Limb (tissue), 2 donors: ENCODE results near the gene OXSR1.
"Not testable (repeated sequence)": the region's sequence is repeated elsewhere in the genome, so short reads cannot be mapped to it uniquely, and the experiment has no call there.

ENCODE experiments used
- DNase-seq, 2 donors: peaks; one replicate each; pipeline ENCODE4 v3.0.0-alpha.2; 2016; ENCODE audit errors: extremely low spot score in 2 of 2

The OXSR1 gene

GRCh38 chr3:38222032-38222634, 56.8 kb downstream of the OXSR1 start:
- no peak for DNase-seq

- no peak for DNase-seq
Observed at GRCh38 chr3:38224357-38224756, 59.0 kb downstream of the OXSR1 start.

GRCh38 chr3:38226273-38226672, 60.9 kb downstream of the OXSR1 start:
- DNase-seq = no peak

- DNase-seq = peak in 1 of 2 donors; percentile 8
Observed at GRCh38 chr3:38227989-38228388, 62.7 kb downstream of the OXSR1 start.

DNA sequence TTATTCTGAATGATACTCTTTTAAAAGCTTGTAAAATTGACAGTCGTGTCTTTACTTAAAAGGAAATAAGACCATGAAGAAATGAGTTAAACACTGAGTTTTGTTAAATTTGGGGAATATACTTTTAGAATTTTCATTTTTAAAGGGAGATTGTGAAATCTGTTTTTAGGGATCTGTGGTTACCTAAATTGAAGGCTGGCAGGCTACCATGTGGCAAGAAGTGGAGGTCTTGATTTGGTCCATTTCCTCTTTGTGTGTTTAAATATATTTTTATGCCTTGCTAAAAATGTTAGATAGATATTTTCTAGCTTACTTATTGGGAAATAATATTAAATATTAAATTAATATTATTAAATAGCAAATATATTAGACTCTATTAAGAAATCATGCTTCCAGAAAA, 63.7 kb downstream of the OXSR1 start:
- no peak for DNase-seq

- no peak for DNase-seq
Observed at GRCh38 chr3:38232701-38233100, 67.4 kb downstream of the OXSR1 start.

GRCh38 chr3:38235466-38235865, 70.1 kb downstream of the OXSR1 start:
- DNase-seq = no peak

- DNase-seq = no peak
Observed at GRCh38 chr3:38238416-38239008, 73.2 kb downstream of the OXSR1 start.

DNA sequence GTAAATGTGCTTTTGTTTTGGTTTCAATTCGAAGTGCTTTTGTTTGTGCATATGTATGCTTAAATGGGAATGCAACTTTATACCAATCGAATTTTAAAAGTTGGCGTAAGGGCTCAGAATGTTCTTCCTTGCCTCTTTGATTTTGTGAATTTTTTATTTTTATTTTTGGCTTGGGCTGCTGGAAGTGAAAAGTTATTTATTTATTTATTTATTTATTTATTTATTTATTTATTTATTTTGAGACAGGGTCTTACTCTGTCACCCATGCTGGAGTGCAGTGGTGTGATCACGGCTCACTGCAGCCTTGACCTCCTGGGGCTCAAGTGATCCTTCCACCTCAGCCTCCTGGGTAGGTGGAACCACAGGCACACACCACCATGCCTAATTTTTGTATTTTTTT, 77.5 kb downstream of the OXSR1 start:
- not testable (repeated sequence) for DNase-seq

- DNase-seq = no peak
Observed at GRCh38 chr3:38245930-38246329, 80.6 kb downstream of the OXSR1 start.

DNA sequence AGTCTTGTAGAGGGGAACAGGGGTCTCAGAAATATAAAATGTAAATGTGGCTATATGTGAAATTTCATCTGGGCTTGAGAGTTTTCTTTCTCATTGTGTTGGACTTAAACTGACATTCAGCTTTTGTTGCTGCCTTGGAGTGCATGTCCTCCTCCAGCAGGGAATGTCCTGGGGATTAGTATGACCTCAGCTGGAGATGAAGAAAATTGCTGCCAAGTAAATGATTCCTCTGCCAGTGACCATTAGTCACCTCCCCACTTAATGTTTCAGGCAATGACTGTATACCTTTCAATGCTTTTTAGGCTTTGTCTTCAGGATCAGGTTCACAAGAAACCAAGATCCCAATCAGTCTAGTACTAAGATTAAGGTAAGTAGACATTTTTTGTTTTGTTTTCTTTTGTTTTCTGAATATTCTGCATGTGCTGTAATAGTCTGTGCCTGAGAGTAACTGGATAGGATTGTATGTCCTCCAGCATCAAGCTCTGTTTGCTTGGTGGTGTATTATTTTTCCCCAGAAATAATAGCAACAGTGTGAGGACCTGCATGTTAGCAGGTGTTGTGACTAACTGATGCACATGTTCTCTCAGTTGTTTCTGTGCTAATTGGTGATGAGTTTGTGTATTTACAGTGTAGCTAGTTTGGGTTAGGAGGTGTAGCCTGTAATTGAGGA, 82.2 kb downstream of the OXSR1 start:
- DNase-seq = peak in 1 of 2 donors; percentile 40

- DNase-seq = no peak
Observed at GRCh38 chr3:38250198-38250597, 84.9 kb downstream of the OXSR1 start.

GRCh38 chr3:38251197-38251596, 85.9 kb downstream of the OXSR1 start:
- DNase-seq = no peak

DNA sequence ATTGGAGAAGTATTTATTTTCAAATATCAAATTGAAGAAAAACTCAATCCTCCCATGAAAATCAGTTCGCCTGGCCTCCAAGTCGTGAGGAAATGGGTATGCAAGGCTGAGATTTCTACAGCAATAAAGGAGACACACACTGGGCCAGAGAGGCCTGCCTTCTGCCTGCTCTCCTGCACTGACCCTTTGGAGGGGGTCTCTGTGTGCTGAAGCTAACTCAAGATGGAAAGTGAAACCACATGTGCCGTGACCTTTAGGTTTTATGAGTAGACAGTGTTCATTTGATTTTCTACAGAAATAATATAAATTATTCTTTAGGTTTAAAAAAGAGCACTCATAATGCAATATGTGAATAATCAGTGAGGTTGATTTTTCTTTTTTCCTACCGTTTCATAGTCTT, 88.4 kb downstream of the OXSR1 start:
- no peak for DNase-seq

GRCh38 chr3:38254872-38255271, 89.5 kb downstream of the OXSR1 start:
- DNase-seq = no peak

DNA sequence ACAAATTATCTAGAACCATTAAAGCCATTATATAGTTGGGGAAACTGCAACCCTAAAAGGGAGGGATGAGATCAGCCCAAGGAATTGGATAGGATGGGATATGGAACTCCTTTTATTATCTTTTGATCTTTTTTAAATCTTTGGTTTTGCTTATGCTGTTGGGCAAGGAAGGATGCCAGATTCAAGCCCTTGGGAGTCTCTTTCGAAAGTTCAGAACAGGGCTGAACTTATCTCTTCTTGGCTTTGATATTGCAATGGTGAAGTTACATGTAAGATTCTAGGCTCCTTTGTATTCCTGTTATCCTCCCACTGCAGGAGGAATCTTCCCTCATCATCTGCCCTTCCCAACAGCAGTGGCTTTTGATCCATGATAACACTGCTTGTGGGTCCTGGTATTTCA, 90.3 kb downstream of the OXSR1 start:
- no peak for DNase-seq

GRCh38 chr3:38257583-38257982, 92.2 kb downstream of the OXSR1 start:
- DNase-seq = no peak

DNA sequence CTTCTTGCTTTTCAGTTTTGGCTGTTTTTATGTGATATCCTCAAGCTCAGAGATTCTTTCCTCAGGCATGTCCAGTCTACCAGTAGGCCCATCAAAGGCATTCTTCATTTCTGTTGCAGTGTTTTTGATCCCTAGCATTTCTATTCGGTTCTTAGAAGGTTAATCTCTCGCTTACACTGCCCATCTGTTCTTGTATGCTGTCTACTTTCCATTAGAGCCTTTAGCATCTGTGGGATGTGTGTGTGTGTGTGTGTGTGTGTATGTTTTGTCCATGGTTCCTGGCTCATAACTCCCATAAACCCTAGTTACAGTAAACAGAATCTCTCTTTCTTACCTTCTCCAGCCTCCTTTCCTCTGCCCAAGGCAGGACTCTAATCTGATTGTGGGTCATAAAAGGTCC, 95.1 kb downstream of the OXSR1 start:
- DNase-seq = no peak

- DNase-seq = no peak
Observed at GRCh38 chr3:38264353-38264771, 99.0 kb downstream of the OXSR1 start.

GRCh38 chr3:38264779-38265178, 99.4 kb downstream of the OXSR1 start:
- no peak for DNase-seq

GRCh38 chr3:38265604-38266307, 100.4 kb downstream of the OXSR1 start, which contains the start of gene SLC22A13:
Gene SLC22A13 (plus strand): TSS chr3:38265812. CDS start chr3:38265861, 49 bp downstream.
- no peak for DNase-seq

DNA sequence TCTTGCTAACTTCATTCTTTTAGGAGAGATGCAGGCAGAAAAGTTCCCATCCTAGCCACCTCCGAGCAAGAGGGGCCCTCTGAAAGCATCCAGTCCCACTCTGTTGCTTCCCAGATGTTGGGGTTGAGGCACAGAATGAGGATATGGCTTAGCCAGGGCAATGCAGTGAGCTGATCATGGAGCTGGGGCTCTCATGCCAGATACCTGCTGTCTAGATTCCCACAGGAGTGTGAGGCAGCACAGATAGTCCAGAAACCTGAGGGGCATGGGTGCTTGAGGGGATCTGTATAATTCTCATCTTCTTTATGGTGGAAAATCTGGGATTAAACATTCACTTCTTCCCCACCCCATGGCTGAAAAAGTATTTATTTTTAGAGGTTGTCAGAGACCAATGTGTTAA, 101.5 kb downstream of the OXSR1 start:
- no peak for DNase-seq
